GM19025 (cell line): Measurements from ENCODE around the gene MEIS2.

ENCODE experiments used
- ATAC-seq: cut with Tn5 transposase; IDR thresholded peaks from one replicate; pipeline ENCODE4 v1.9.1; 2021; ENCODE audit warnings: mild to moderate bottlenecking, low read depth, moderate library complexity; ENCODE audit not compliant: unreplicated experiment

Gene MEIS2

DNA sequence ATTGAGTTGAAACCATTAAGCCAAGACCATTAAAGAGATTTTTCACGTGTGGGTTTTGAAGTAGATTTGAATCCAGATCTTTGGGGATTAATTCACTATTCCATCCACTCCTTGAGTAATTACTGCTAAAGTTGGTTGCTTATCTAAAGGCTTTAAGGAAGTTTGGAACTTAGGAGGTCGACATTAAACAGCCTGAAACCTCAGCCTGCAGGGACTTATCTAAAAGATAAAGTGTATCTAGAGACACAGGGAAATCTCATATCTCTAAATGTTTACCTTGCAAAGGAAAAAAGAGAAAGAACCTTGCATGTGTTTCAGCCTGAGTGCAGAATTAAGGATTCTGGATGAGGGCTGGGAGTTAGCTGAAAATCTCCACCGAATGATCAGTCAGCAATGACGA lies 158.6 kb downstream of the MEIS2 start:
- ATAC-seq = no peak

GRCh38 chr15:36940636-36941260 lies 159.6 kb downstream of the MEIS2 start:
- ATAC-seq = no peak

GRCh38 chr15:36940219-36940618 lies 160.1 kb downstream of the MEIS2 start:
- no peak for ATAC-seq

DNA sequence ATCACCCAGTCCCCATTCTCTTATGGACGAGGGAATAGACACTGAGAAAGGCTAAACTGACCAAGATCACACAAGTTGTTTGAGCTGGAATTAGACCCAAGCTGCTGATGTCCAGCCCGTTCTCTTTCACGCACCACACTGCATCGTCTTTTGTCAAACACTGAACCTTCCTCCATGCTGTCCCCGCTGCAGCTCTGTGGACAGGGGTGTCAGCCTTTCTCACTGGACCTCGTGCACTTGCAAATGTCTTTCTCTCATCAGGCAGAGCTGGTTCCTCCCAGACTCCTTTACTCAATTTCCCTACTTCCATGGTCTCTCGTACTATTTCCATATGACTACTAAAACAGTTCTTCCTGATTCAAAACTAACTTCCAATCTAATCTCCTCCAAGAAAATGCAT lies 161.6 kb downstream of the MEIS2 start:
- ATAC-seq = no peak

GRCh38 chr15:36938131-36938530 lies 162.2 kb downstream of the MEIS2 start:
- no peak for ATAC-seq

- no peak for ATAC-seq
Measured at GRCh38 chr15:36936613-36937012, 163.7 kb downstream of the MEIS2 start.

DNA sequence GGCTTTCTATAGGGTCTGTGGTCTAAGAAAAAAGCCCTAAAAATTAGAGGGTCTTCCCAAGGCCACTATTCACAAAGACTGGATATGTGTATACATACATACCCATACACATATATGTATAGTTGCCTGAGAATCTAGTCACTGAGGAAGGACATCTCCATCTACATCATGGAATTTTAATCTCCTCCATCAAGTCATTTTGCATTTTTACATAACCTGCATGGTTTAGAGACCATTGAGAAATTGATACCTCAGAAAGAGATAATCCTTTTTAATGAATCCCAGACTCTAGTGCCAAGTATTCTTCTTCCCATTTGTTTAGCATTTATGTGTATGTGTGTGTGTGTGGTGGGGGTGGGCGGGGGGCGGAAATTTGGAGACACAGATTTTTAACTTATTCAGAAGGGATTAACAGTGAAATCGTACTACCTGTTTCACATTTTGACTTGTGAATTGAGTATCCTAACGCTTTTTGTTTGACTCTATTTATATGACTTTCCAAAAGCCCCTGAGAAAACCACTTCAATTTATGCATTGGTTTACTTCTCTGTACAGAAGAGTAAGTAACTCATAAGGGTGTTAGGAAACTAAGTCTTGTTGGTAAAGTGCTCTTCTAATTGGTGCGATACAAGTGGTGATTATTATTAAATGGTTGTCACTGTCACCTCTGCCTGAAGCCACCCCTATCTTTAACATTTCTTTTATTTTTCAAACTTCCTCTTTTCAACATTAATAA lies 166.9 kb downstream of the MEIS2 start:
- ATAC-seq = no peak

DNA sequence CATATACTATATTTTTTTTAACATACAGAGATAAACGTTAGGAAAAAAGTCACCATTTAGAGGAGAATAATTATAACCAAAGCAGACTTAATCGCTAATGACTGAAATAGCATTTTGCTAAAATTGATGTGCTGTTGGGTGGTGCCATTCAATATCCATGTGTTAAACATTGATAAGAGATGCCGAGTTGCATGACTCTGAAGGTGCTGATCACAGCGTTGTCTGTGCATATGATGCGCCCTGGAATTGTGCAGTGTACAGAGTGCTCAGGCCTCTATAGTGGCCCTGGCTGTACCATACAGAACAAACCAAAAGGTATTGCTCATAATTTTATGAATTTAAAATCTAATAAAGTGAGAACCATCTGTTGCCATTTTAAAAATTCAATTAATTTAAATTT lies 168.3 kb downstream of the MEIS2 start:
- ATAC-seq = no peak

- no peak for ATAC-seq
Measured at GRCh38 chr15:36931434-36931833, 168.9 kb downstream of the MEIS2 start.

GRCh38 chr15:36926427-36926825 lies 173.9 kb downstream of the MEIS2 start:
- ATAC-seq = no peak

- no peak for ATAC-seq
Measured at GRCh38 chr15:36925653-36926426, 174.5 kb downstream of the MEIS2 start.

GRCh38 chr15:36925049-36925448 lies 175.3 kb downstream of the MEIS2 start:
- ATAC-seq = no peak

DNA sequence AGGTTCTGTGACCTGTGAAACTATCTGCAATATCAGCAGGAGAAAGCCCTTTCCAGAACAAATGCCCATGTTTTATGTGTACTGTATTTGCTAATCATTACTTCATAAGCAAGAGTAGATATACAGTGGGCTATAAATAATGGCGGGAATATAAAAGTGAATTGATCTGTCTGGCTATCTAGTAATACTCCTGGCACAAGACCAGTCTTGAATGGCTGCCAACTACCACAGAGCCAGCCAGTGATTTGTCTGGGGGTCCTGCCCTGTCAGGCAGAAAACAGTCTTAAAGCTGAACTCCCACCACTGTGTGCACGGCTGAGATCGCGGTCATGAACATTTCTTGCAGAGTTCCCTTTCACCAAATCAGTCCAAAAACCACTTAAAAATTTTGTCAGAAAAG lies 176.3 kb downstream of the MEIS2 start:
- no peak for ATAC-seq

DNA sequence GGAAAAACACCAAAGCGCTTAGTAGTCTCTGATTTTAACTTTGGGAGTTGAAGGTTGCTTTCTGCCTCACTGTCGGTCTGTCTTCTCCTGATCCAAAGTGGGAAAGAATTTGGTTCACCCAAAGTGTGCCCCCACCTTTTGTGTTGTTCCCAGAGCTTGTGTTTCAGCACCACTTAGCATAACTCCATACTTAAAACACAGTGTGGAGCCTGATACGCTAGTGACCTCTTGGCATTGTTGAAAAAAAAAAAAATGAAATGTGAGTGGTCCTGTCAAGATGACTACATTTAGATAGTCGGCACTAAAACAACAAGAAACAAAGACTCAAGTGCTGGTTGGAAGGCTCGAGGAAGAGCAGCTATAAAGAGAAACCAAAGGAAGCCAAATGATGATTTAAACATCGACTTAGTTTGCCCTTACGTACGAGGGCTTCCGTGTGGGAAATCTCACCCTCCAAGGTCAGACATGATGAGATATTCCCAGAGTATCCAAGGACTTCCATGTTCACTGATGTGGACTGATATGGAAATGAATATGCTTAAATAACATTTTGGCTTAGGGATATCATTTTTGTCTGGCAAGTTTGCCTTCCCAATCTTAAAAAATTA lies 178.8 kb downstream of the MEIS2 start:
- ATAC-seq = no peak

DNA sequence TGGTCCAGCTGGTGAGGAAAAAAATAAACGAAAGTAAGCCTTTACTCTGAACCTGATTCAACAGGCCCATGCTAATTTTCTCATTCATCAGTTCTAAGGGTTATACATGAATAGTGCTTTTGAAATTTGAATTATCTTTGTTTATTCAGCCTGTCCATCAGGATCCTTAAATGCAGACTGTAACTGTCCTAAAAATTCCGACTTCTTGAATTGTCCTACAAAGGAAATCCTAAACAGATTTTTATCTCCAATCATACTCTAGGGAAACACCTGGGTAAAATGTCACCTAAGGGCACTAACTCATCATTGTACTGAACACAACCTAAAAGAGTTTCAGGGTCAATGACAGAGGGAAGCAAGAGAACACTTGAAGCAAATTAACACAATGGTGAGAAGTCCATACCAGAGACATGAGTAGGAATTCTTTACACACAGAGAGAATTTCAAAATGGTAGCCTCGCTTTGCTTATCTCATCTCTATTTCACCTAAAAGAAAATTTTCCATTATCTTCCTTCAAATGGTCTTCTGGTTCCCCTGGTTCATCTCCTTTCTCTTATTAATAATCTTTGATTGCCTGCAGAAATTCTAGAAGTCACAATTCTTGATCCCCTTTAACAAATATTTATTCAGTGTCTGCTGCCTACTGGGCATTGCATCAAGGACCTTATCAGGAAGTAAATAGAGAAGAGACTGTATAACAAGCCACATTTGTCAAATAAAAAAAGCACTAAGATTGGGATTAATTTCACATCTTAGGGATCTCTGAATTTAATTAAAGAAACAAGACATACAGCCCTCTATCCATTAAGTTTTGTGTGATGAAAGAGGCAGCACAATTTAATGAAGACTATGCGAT lies 182.7 kb downstream of the MEIS2 start:
- no peak for ATAC-seq

- ATAC-seq = no peak
Measured at GRCh38 chr15:36914960-36915808, 185.2 kb downstream of the MEIS2 start.

- ATAC-seq = no peak
Measured at GRCh38 chr15:36914466-36914865, 185.9 kb downstream of the MEIS2 start.

- ATAC-seq = no peak
Measured at GRCh38 chr15:36912311-36912712, 188.0 kb downstream of the MEIS2 start.

DNA sequence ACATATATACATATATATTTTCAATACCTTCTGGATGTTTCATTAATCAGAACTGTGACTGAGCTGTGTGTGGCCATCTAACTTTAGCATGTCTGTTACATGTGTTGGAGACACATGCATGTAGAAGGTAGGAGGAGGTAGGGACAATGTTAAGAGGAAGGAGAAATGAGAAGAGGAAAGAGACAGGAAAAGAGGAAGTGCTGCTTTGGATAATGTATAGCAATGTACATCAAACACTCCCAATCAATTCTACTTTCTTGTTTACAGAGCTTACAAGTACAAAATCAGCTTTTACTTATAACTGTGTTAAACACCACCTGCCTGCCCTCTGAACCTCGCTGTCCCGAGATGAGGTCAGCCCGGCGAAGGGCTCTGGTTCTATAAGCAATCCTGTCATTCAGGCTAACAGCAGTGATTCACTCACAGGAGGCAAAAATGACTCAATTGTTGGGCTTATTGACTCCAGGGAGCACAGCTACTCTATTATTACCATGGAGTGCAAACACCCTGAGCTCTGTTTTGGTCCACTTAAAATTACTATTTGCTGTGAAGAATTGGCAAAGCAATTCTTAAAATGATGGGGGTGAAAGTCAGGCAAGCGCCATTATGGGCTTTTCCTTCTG lies 188.9 kb downstream of the MEIS2 start:
- no peak for ATAC-seq
